H9 (cell line): ENCODE data around the gene BRI3. TPM values are rescaled to one million over a fixed set of nuclear protein-coding genes. Genes with fewer than 3 reads are reported as not detected.

ENCODE experiments used
- DNase-seq: peaks from one replicate; pipeline ENCODE4 v3.0.0-alpha.2; 2017
- H2AFZ ChIP-seq: one replicate; pipeline ENCODE4 v1.6.1; 2013; ENCODE audit warnings: mild to moderate bottlenecking, low read length, control low read depth, moderate library complexity
- H2AK5ac ChIP-seq: 2 replicates; pipeline ENCODE4 v1.6.1; 2013; ENCODE audit warnings: low read length, control low read depth, mixed read lengths; ENCODE audit not compliant: insufficient read length
- H2BK120ac ChIP-seq: one replicate; pipeline ENCODE4 v1.6.1; 2013; ENCODE audit warnings: low read depth, mild to moderate bottlenecking, low read length, control low read depth, inconsistent platforms; ENCODE audit not compliant: poor library complexity, severe bottlenecking
- H2BK12ac ChIP-seq: 2 replicates; pipeline ENCODE4 v1.6.1; 2013; ENCODE audit warnings: low read length, control low read depth, mixed read lengths, low read depth; ENCODE audit not compliant: insufficient read length
- H2BK15ac ChIP-seq: 2 replicates; pipeline ENCODE4 v1.6.1; 2013; ENCODE audit warnings: low read depth, low read length, control low read depth
- H2BK20ac ChIP-seq: one replicate; pipeline ENCODE4 v1.6.1; 2013; ENCODE audit warnings: low read depth, mild to moderate bottlenecking, low read length, control low read depth, inconsistent platforms; ENCODE audit not compliant: poor library complexity, severe bottlenecking
- H2BK5ac ChIP-seq: 2 replicates; pipeline ENCODE4 v1.6.1; 2013; ENCODE audit warnings: low read length, control low read depth, mixed read lengths; ENCODE audit not compliant: insufficient read length
- H3K14ac ChIP-seq: 2 replicates; pipeline ENCODE4 v1.6.1; 2013; ENCODE audit warnings: low read length, control low read depth; ENCODE audit not compliant: insufficient read depth
- H3K18ac ChIP-seq: 2 replicates; pipeline ENCODE4 v1.6.1; 2013; ENCODE audit warnings: low read depth, mild to moderate bottlenecking, mixed read lengths, low read length, control low read depth; ENCODE audit not compliant: insufficient read length
- H3K23ac ChIP-seq: 2 replicates; pipeline ENCODE4 v1.6.1; 2013; ENCODE audit warnings: low read length, control low read depth, mixed read lengths, low read depth; ENCODE audit not compliant: insufficient read length
- H3K23me2 ChIP-seq: 2 replicates; pipeline ENCODE4 v1.6.1; 2013; ENCODE audit warnings: low read depth, mild to moderate bottlenecking, mixed read lengths, low read length, control low read depth; ENCODE audit not compliant: insufficient read length, poor library complexity, severe bottlenecking
- H3K27ac ChIP-seq: 2 replicates; pipeline ENCODE4 v1.5.1; 2013; ENCODE audit warnings: low read length, control low read depth, mixed read lengths, low read depth; ENCODE audit not compliant: insufficient read length
- H3K27me3 ChIP-seq: 2 replicates; pipeline ENCODE4 v1.6.1; 2013; ENCODE audit warnings: low read length, control low read depth, inconsistent platforms; ENCODE audit not compliant: insufficient read depth
- H3K4ac ChIP-seq: 2 replicates; pipeline ENCODE4 v1.6.1; 2013; ENCODE audit warnings: low read depth, mild to moderate bottlenecking, control low read depth, inconsistent platforms, low read length, moderate library complexity
- H3K4me1 ChIP-seq: 2 replicates; pipeline ENCODE4 v1.6.1; 2013; ENCODE audit warnings: low read length, control low read depth, inconsistent platforms; ENCODE audit not compliant: insufficient read depth
- H3K4me2 ChIP-seq: 2 replicates; pipeline ENCODE4 v1.6.1; 2013; ENCODE audit warnings: low read length, control low read depth, mixed read lengths; ENCODE audit not compliant: insufficient read length, insufficient read depth
- H3K56ac ChIP-seq: 2 replicates; pipeline ENCODE4 v1.6.1; 2013; ENCODE audit warnings: low read depth, mild to moderate bottlenecking, mixed read lengths, low read length, control low read depth; ENCODE audit not compliant: insufficient read length
- H3K79me1 ChIP-seq: 2 replicates; pipeline ENCODE4 v1.6.1; 2013; ENCODE audit warnings: low read depth, mild to moderate bottlenecking, moderate library complexity, low read length, control low read depth, inconsistent platforms; ENCODE audit not compliant: insufficient read depth, poor library complexity, severe bottlenecking
- H3K79me2 ChIP-seq: 2 replicates; pipeline ENCODE4 v1.6.1; 2013; ENCODE audit warnings: low read length, control low read depth, inconsistent platforms; ENCODE audit not compliant: insufficient read depth
- H3K9ac ChIP-seq: 2 replicates; pipeline ENCODE4 v1.6.1; 2013; ENCODE audit warnings: low read length, control low read depth, mixed read lengths; ENCODE audit not compliant: insufficient read length; ENCODE audit errors: extremely low read depth
- H3K9me3 ChIP-seq: one replicate; pipeline ENCODE4 v1.6.1; 2013; ENCODE audit warnings: low read depth, low read length, inconsistent platforms; ENCODE audit not compliant: control insufficient read depth
- H3T11ph ChIP-seq: one replicate; pipeline ENCODE4 v1.6.1; 2013; ENCODE audit warnings: mild to moderate bottlenecking, low read length, control low read depth, inconsistent platforms
- H4K20me1 ChIP-seq: one replicate; pipeline ENCODE4 v1.6.1; 2013; ENCODE audit not compliant: control insufficient read depth, insufficient read length, insufficient read depth
- H4K5ac ChIP-seq: 2 replicates; pipeline ENCODE4 v1.6.1; 2013; ENCODE audit warnings: low read depth, mild to moderate bottlenecking, mixed read lengths, low read length, control low read depth; ENCODE audit not compliant: insufficient read length
- H4K8ac ChIP-seq: replicated peaks from 2 replicates; pipeline ENCODE4 v1.6.1; 2013; ENCODE audit warnings: low read length, control low read depth, mixed read lengths, low read depth; ENCODE audit not compliant: insufficient read length
- H4K91ac ChIP-seq: 2 replicates; pipeline ENCODE4 v1.6.1; 2013; ENCODE audit warnings: low read depth, mild to moderate bottlenecking, moderate library complexity, mixed read lengths, low read length, control low read depth; ENCODE audit not compliant: insufficient read length
- H3K27ac Mint-ChIP-seq, 3 experiments: 2 replicates in 2 of 3; 3 replicates in 1 of 3; pipeline ENCODE4 v1.8.0; 2020 to 2021; ENCODE audit warnings: mixed read lengths in 3 of 3, mild to moderate bottlenecking in 1 of 3, moderate library complexity in 1 of 3
- H3K27me3 Mint-ChIP-seq: 2 replicates; pipeline ENCODE4 v1.8.0; 2021; ENCODE audit warnings: low read depth, mild to moderate bottlenecking, moderate library complexity, mixed read lengths
- H3K36me3 Mint-ChIP-seq, 3 experiments: 2 replicates in 2 of 3; 3 replicates in 1 of 3; pipeline ENCODE4 v1.8.0; 2020 to 2021; ENCODE audit warnings: low read depth in 3 of 3, mixed read lengths in 3 of 3; ENCODE audit not compliant: insufficient read depth in 1 of 3
- H3K4me1 Mint-ChIP-seq, 2 experiments: 2 replicates each; pipeline ENCODE4 v1.8.0; 2020; ENCODE audit warnings: mixed read lengths in 2 of 2
- H3K4me3 Mint-ChIP-seq, 2 experiments: 2 replicates in 1 of 2; 3 replicates in 1 of 2; pipeline ENCODE4 v1.8.0; 2020 to 2021; ENCODE audit warnings: mild to moderate bottlenecking in 2 of 2, mixed read lengths in 2 of 2, moderate library complexity in 1 of 2
- H3K9me3 Mint-ChIP-seq, 2 experiments: 2 replicates in 1 of 2; 3 replicates in 1 of 2; pipeline ENCODE4 v1.8.0; 2020; ENCODE audit warnings: mild to moderate bottlenecking in 2 of 2, mixed read lengths in 2 of 2, moderate library complexity in 1 of 2
- WGBS: extraction: QIAGEN DNeasy Blood & Tissue Kit; methylation state at CpG from one replicate; pipeline ENCODE4 v1.1.7; 2013; ENCODE audit warnings: missing lambda C conversion rate, low lambda C conversion rate, mixed read lengths; ENCODE audit not compliant: insufficient read length; ENCODE audit errors: extremely low coverage; 5-methylcytosine and 5-hydroxymethylcytosine counted together
- total RNA-seq: library from RNA; stranded (reverse); gene quantifications from 2 replicates; pipeline ENCODE4 v1.2.1, GENCODE V29; 2021
- TF ChIP-seq, protein P1 (sequence below): fragments of 200-600 bp; sonication (generic); conservative IDR thresholded peaks from 3 replicates; pipeline ENCODE4 v1.8.0; 2021; ENCODE audit warnings: antibody characterized with exemption, mild to moderate bottlenecking

The BRI3 gene
- total RNA-seq, 1 experiment from 2014 or later, result 102 TPM

- TF ChIP-seq, protein P1, sequence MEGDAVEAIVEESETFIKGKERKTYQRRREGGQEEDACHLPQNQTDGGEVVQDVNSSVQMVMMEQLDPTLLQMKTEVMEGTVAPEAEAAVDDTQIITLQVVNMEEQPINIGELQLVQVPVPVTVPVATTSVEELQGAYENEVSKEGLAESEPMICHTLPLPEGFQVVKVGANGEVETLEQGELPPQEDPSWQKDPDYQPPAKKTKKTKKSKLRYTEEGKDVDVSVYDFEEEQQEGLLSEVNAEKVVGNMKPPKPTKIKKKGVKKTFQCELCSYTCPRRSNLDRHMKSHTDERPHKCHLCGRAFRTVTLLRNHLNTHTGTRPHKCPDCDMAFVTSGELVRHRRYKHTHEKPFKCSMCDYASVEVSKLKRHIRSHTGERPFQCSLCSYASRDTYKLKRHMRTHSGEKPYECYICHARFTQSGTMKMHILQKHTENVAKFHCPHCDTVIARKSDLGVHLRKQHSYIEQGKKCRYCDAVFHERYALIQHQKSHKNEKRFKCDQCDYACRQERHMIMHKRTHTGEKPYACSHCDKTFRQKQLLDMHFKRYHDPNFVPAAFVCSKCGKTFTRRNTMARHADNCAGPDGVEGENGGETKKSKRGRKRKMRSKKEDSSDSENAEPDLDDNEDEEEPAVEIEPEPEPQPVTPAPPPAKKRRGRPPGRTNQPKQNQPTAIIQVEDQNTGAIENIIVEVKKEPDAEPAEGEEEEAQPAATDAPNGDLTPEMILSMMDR, result no peak
- no peak overlapping the region for H2AFZ ChIP-seq
- H3K79me1 ChIP-seq, result no peaks in the 10 kb centered on the region
- no peak overlapping the region for H2BK20ac ChIP-seq
- H3T11ph ChIP-seq, result no peak overlapping the region
- no peak overlapping the region for H2BK120ac ChIP-seq
- no peak overlapping the region for H2BK12ac ChIP-seq
- H3K4ac ChIP-seq, result no peak overlapping the region
- Mint-ChIP-seq H3K4me1 (peaks cover 0 to 4% of the 10 kb centered on the region in 2 experiments; a peak in 3 of 4 replicates), H3K9me3 (no peaks in the 10 kb centered on the region), H3K27me3 (no peaks in the 10 kb centered on the region; the same call in 1 of the 2 replicates), H3K4me3 (no peak overlapping the region), H3K27ac (no peak overlapping the region), H3K36me3 (peaks cover 0 to 6% (median 0%) of the 10 kb centered on the region in 3 experiments; a peak in 1 of 7 replicates)
- DNase-seq, result no peak
- H2BK15ac ChIP-seq, result no peak overlapping the region
- H3K23ac ChIP-seq, result no peak overlapping the region
- H3K4me2 ChIP-seq, result no peak overlapping the region
- H4K20me1 ChIP-seq, result no peaks in the 10 kb centered on the region
- no peak overlapping the region for H3K27ac ChIP-seq
- no peaks in the 10 kb centered on the region for H3K4me1 ChIP-seq
- H4K91ac ChIP-seq, result no peak overlapping the region
- WGBS, result no CpG with 5 or more reads among the region's 3 CpGs
- H3K23me2 ChIP-seq, result no peaks in the 10 kb centered on the region
- H3K79me2 ChIP-seq, result no peaks in the 10 kb centered on the region
- H4K8ac ChIP-seq, result no peak overlapping the region
- no peak overlapping the region for H2AK5ac ChIP-seq
- H2BK5ac ChIP-seq, result no peak overlapping the region
- no peaks in the 10 kb centered on the region for H3K27me3 ChIP-seq
- H4K5ac ChIP-seq, result no peak overlapping the region
- H3K9ac ChIP-seq, result no peak overlapping the region
- H3K14ac ChIP-seq, result no peak overlapping the region
- no peaks in the 10 kb centered on the region for H3K9me3 ChIP-seq
- H3K18ac ChIP-seq, result no peak overlapping the region
- no peak overlapping the region for H3K56ac ChIP-seq
Measured at GRCh38 chr7:98267303-98267702, 14.2 kb upstream of the BRI3 start.
